Measurements from ENCODE around the gene MTUS2.

DNA sequence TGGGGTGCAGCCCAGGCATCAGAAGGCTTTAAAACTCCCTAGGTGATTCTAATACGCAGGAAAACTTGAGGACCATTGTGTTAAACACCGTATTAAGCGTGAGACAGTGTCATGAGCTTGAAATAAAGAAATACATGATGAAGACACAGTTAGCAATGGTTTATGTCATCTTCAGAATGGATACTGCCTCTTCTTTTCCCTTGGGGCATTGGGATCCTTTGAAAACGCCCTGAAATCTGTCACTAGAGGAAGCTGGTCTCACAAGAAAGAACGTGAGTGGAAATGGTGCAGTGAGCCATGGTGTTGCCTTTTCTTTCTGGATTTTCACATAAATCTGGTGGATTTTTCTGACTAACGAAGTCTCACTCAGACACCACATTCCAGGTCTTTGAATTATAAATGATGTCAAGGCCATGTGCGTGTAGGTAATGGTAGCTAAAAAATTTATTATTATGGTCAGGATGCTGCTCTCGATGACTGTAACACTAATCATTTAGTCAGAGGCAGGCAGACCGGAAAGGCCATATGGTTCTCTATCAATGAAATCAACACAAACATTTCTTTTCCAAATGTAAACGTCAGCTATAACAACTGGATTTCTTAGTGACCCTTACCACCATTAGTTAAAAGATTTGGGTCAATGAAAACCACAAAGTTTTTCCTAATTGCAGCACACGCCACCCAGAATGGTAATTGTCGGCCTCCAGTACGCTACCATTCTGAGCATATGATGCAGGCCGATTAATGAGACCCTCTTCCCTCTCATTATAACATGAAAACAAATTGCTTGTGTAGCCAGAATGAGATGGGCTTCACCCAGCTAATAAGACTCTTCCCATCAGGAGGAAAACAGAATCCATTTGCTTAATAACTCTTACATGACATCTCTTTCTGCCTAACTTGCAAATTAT, 669.8 kb downstream of the MTUS2 start:
- TF ChIP-seq MYC (IDR thresholded peaks at IDR 0.05; ENCODE audit: low read depth, low read length) (no peak), POLR2AphosphoS5 (IDR thresholded peaks at IDR 0.05; ENCODE audit: insufficient read depth, low read depth, low read length) (no peak)
- TF ChIP-seq, protein P1, sequence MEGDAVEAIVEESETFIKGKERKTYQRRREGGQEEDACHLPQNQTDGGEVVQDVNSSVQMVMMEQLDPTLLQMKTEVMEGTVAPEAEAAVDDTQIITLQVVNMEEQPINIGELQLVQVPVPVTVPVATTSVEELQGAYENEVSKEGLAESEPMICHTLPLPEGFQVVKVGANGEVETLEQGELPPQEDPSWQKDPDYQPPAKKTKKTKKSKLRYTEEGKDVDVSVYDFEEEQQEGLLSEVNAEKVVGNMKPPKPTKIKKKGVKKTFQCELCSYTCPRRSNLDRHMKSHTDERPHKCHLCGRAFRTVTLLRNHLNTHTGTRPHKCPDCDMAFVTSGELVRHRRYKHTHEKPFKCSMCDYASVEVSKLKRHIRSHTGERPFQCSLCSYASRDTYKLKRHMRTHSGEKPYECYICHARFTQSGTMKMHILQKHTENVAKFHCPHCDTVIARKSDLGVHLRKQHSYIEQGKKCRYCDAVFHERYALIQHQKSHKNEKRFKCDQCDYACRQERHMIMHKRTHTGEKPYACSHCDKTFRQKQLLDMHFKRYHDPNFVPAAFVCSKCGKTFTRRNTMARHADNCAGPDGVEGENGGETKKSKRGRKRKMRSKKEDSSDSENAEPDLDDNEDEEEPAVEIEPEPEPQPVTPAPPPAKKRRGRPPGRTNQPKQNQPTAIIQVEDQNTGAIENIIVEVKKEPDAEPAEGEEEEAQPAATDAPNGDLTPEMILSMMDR (IDR thresholded peaks at IDR 0.05; ENCODE audit: extremely low read depth in 1 of 2, insufficient read depth in 1 of 2, low read depth in 1 of 2, low read length in 2 of 2): no peak
- TF ChIP-seq, protein P2, sequence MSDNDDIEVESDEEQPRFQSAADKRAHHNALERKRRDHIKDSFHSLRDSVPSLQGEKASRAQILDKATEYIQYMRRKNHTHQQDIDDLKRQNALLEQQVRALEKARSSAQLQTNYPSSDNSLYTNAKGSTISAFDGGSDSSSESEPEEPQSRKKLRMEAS (IDR thresholded peaks at IDR 0.05; ENCODE audit: insufficient read depth, insufficient read length): no peak
